ENCODE results near the gene SPEF1. TPM values are rescaled to one million over a fixed set of nuclear protein-coding genes. Genes with fewer than 3 reads are reported as not detected.

SPEF1 gene
- total RNA-seq, 1 experiment from 2014 or later, result not detected

DNA sequence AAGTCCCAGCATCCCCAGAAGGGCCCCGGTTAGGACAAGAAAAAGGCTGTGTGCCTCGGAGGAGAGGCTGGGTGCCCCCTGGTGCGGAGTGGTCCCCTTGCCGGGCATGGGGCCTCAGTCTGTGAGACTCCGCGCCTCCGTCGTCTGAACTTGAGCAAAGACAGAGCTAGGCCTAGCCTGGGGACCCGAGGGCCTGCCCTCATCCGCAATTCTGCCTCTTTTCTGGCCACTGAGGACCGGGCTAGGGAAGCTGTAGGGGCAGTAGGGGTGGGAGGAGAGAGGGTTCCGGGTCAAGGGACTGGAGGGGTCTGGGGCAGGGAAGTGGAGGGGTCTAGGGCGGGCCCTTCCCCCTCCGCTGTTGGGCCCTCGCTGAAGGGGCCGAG lies 49.3 kb downstream of the SPEF1 start:
- no peaks in the 10 kb centered on the region for H3K9me3 Mint-ChIP-seq (ENCODE audit: unreplicated experiment)
- H3K36me3 Mint-ChIP-seq (ENCODE audit: insufficient read depth, unreplicated experiment), result peaks cover 5% of the 10 kb centered on the region
- Histone ChIP-seq H3K4me1 (peaks cover 15% of the 10 kb centered on the region), H3K9me3 (no peaks in the 10 kb centered on the region), H3K27me3 (replicated peaks; ENCODE audit: control insufficient read depth, insufficient read depth, low read length) (no peaks in the 10 kb centered on the region), H3K4me3 (ENCODE audit: low read depth, low read length) (no peak overlapping the region), H3K36me3 (ENCODE audit: control insufficient read depth, insufficient read depth, low read length) (no peaks in the 10 kb centered on the region)
- TF ChIP-seq, protein P1, sequence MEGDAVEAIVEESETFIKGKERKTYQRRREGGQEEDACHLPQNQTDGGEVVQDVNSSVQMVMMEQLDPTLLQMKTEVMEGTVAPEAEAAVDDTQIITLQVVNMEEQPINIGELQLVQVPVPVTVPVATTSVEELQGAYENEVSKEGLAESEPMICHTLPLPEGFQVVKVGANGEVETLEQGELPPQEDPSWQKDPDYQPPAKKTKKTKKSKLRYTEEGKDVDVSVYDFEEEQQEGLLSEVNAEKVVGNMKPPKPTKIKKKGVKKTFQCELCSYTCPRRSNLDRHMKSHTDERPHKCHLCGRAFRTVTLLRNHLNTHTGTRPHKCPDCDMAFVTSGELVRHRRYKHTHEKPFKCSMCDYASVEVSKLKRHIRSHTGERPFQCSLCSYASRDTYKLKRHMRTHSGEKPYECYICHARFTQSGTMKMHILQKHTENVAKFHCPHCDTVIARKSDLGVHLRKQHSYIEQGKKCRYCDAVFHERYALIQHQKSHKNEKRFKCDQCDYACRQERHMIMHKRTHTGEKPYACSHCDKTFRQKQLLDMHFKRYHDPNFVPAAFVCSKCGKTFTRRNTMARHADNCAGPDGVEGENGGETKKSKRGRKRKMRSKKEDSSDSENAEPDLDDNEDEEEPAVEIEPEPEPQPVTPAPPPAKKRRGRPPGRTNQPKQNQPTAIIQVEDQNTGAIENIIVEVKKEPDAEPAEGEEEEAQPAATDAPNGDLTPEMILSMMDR (IDR thresholded peaks at IDR 0.05; ENCODE audit: insufficient read depth in 1 of 2, low read depth in 1 of 2, low read length in 1 of 2, severe bottlenecking in 1 of 2, unreplicated experiment in 1 of 2), result no peak
- POLR2A ChIA-PET, result no interaction called here
- peaks cover 10% of the 10 kb centered on the region for H3K4me1 Mint-ChIP-seq (ENCODE audit: low read depth, unreplicated experiment)
- no peak overlapping the region for H3K27ac Mint-ChIP-seq (ENCODE audit: unreplicated experiment)
- intact Hi-C loops (cut with micrococcal nuclease; ENCODE audit: unreplicated experiment), result no loop called here
- CTCF ChIA-PET, result interaction anchor here (1.4 kb wide), 1 partner anchor 21 kb away, joined by 3 read pairs; no protein-coding TSS in a partner anchor
- peaks cover 6% of the 10 kb centered on the region for H3K27me3 Mint-ChIP-seq (ENCODE audit: insufficient read depth, unreplicated experiment)
- no peak for DNase-seq
- no peak overlapping the region for H3K4me3 Mint-ChIP-seq (ENCODE audit: unreplicated experiment)
- no TSS peak for BruUV-seq (replicated peaks)

DNA sequence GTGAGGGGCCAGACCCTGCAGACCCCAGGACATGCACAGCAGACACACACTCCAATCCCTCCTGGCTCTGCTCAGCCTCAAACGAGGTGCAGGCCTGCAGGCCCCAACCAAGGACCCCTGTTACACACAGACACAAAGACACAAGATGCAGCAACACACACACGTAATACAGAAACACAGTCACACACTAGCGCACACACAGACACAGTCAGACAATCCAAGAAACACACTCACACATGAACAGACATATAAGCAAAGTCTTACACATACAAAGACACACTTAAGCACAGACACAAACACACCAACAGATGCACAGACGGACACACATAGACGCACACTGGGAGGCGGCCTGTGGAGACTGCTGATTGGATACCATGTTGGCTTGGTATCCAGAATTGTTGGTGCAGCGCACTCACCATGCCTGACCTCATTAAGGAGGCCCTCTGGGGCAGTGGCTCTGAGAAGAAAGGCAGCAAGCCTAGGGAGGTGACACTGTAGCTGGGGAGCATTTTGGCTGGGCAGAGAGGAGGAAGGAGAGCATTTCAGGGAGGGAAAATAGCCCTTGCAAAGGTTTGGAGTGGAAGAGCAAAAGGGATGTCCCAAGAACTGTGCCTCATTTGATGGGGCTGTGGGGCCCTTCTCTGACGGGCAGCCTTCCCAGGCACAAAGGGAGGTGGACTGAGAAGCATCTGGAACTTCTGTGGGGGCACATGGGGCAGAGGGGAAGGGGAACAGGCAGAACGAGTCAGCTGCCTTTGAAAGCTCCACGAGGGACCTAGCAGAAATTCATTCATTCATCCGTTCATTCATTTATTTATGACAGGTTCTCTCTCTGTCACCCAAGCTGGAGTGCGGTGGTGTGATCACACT lies 50.2 kb downstream of the SPEF1 start:
- Histone ChIP-seq H3K36me3 (ENCODE audit: control insufficient read depth, insufficient read depth, low read length) (no peaks in the 10 kb centered on the region), H3K4me3 (ENCODE audit: low read depth, low read length) (no peak overlapping the region), H3K4me1 (peaks cover 15% of the 10 kb centered on the region), H3K9me3 (no peaks in the 10 kb centered on the region), H3K27me3 (replicated peaks; ENCODE audit: control insufficient read depth, insufficient read depth, low read length) (no peaks in the 10 kb centered on the region)
- H3K27me3 Mint-ChIP-seq (ENCODE audit: insufficient read depth, unreplicated experiment), result peaks cover 7% of the 10 kb centered on the region
- CTCF ChIA-PET, result interaction anchor here (1.4 kb wide), 1 partner anchor 20 kb away, joined by 3 read pairs; no protein-coding TSS in a partner anchor
- peaks cover 9% of the 10 kb centered on the region for H3K4me1 Mint-ChIP-seq (ENCODE audit: low read depth, unreplicated experiment)
- H3K4me3 Mint-ChIP-seq (ENCODE audit: unreplicated experiment), result no peak overlapping the region
- POLR2A ChIA-PET, result no interaction called here
- no peaks in the 10 kb centered on the region for H3K9me3 Mint-ChIP-seq (ENCODE audit: unreplicated experiment)
- no TSS peak for BruUV-seq (replicated peaks)
- intact Hi-C loops (cut with micrococcal nuclease; ENCODE audit: unreplicated experiment), result no loop called here
- H3K36me3 Mint-ChIP-seq (ENCODE audit: insufficient read depth, unreplicated experiment), result peaks cover 5% of the 10 kb centered on the region
- DNase-seq, result no peak
- H3K27ac Mint-ChIP-seq (ENCODE audit: unreplicated experiment), result no peak overlapping the region
- TF ChIP-seq, protein P1 (IDR thresholded peaks at IDR 0.05; ENCODE audit: insufficient read depth in 1 of 2, low read depth in 1 of 2, low read length in 1 of 2, severe bottlenecking in 1 of 2, unreplicated experiment in 1 of 2), result no peak

DNA sequence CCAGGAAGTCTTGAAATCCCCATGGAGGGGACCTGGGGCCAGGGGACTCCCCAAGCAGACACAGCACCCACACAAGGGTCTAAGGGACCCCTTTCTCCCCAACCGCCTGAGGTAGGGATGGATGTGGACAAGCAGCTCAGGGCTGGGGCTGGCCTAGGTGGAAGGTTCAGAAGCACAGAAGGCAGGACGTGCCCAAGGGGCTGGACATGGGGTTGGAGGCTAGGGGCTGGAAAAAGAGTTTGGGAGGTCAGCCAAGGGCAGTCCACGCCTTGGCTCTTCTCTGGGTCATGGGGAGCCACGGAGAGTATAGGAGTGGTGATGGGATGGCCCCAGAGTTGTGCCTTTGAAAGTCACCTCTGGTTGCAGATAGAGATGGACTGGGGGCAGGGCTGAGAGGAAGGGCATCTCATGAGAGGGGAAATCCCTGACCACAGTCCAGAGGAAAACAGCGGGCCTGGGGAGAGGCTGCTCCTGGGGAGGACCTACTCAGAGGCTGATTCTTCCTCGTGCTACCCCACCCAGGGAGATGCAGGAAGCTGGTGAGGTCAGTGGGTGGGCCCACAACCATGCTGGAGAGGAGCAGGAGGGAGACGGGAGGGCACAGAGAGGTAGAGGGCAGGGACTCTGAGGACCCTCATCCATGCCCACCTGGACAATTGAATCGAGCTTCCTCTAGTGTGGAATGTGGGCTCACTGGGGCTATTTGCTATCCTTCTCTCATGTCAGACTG lies 51.3 kb downstream of the SPEF1 start:
- DNase-seq, result no peak
- Mint-ChIP-seq H3K4me3 (ENCODE audit: unreplicated experiment) (no peak overlapping the region), H3K9me3 (ENCODE audit: unreplicated experiment) (no peaks in the 10 kb centered on the region), H3K4me1 (ENCODE audit: low read depth, unreplicated experiment) (peaks cover 9% of the 10 kb centered on the region), H3K27ac (ENCODE audit: unreplicated experiment) (no peak overlapping the region), H3K36me3 (ENCODE audit: insufficient read depth, unreplicated experiment) (peaks cover 5% of the 10 kb centered on the region), H3K27me3 (ENCODE audit: insufficient read depth, unreplicated experiment) (peaks cover 7% of the 10 kb centered on the region)
- no peak overlapping the region for H3K4me3 ChIP-seq (ENCODE audit: low read depth, low read length)
- ChIA-PET POLR2A (no interaction called here), CTCF (no interaction called here)
- BruUV-seq (replicated peaks), result no TSS peak
- H3K9me3 ChIP-seq, result no peaks in the 10 kb centered on the region
- TF ChIP-seq, protein P1 (IDR thresholded peaks at IDR 0.05; ENCODE audit: insufficient read depth in 1 of 2, low read depth in 1 of 2, low read length in 1 of 2, severe bottlenecking in 1 of 2, unreplicated experiment in 1 of 2), result no peak
- H3K36me3 ChIP-seq (ENCODE audit: control insufficient read depth, insufficient read depth, low read length), result no peaks in the 10 kb centered on the region
- peaks cover 11% of the 10 kb centered on the region for H3K4me1 ChIP-seq
- intact Hi-C loops (cut with micrococcal nuclease; ENCODE audit: unreplicated experiment), result no loop called here
- H3K27me3 ChIP-seq (replicated peaks; ENCODE audit: control insufficient read depth, insufficient read depth, low read length), result no peaks in the 10 kb centered on the region

Data from Caco-2 (cell line).